IPS DF 19.7 (cell line): ENCODE data around the gene IQGAP3.

Source experiments
- DNase-seq: peaks from one replicate; pipeline ENCODE4 v3.0.0-alpha.2; 2013; ENCODE audit warnings: low read depth, low spot score

Gene IQGAP3

DNA sequence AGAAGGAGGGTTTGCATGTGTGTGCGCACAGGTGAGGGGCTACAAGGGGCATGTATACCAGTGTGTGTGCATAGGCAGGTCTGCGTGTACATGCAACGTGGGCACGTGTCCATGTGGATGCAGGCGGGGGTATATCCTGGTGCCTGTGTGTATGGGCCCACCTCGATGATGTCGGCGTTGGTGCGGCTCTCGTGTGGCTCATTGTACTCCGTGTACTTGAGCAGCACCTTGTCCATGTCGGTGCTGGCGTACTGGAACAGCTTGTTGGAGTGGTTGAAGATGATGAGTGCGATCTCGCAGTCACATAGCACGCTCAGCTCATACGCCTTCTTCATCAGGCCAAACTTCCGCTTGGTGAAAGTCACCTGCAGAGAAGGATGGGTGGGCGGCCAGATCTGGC lies 90.1 kb downstream of the IQGAP3 start:
- no peak for DNase-seq

DNA sequence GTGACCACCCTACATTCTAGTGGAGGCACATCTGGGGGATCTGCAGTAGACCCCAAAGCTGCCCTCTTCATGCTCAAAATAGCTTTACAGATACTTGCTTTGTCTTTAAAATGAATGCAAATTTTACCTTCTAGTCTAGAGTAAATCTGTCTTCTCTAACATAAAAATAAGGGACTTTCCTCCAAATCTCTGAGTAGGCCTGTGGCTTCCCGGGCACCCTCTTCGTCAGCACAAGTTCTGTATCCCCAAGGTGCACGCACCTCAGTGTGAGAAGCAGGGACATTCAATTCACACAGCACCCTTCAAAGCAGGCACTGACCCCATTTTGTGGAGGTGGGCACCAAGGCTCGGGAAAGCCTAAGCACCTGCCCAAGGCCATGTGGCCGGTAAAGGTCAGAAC lies 90.8 kb downstream of the IQGAP3 start:
- no peak for DNase-seq

GRCh38 chr1:156480411-156481192 lies 91.8 kb downstream of the IQGAP3 start:
- DNase-seq, result no peak

DNA sequence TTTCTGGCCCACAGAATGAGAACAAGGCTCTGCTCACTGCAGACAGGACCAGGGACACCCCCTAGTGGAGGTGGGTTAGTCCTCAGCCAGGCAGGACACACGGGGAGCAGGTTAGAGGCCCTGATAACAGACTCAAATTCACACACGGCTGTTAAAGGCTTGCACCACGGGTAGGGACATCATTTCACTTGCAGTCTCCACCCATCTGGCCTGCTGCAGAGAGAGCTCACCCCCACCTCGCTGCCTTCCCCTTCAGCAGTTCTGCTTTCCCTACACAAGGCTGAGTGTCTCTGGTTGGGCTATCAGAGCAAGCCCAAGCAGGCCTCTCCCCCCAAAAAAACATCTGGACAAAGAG lies 92.4 kb downstream of the IQGAP3 start:
- DNase-seq, result no peak

- no peak for DNase-seq
Measured at GRCh38 chr1:156479093-156480015, 93.0 kb downstream of the IQGAP3 start.

DNA sequence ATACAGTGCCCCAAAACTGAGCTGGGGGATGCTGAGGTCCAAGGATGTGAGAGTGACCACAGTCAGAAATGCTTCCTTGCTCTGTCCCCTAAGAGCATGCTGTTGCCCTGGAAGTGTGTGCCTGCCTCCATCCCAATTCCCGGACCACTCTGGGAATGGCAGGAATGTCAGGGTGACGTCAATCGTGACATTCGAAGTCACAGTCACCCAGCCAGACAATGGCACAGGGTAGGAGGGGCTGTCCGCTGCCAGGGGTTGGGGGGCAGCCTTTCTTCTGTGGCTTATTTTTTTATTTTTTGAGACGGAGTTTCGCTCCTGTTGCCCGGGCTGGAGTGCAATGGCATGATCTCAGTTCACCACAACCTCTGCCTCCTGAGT lies 94.1 kb downstream of the IQGAP3 start:
- no peak for DNase-seq

DNA sequence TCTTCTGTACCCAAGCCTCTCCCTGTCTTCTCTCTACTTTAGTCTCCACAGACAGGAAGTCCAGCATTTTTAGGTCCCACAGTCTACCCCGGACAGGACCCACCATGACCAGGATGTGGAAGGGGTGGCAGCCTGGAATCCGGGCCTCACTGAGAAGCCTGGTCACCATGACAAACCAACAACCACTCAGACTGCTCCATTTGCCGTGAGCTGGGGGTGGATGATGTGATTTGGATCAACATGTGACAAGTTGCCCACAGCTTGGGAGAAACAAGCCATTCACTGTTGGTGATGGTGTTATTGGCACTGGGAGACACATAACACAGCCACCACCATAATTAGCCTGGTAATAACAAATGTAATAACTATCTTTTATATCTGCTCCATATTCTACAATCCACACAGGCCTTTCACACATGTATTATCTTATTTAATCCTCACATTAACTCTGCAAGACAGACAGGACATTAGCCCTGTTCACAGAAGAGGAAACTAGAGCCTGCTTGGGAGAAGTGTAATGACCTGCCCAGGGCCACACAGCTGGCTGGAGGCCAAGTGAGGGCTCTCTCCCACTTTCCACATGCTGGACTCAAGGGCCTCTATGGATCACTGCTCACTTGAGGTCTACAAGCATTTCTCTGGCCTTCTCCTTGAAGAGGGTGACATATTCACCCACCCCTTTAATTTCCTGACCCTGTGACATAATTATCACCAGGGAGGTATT lies 94.7 kb downstream of the IQGAP3 start:
- DNase-seq, result no peak

DNA sequence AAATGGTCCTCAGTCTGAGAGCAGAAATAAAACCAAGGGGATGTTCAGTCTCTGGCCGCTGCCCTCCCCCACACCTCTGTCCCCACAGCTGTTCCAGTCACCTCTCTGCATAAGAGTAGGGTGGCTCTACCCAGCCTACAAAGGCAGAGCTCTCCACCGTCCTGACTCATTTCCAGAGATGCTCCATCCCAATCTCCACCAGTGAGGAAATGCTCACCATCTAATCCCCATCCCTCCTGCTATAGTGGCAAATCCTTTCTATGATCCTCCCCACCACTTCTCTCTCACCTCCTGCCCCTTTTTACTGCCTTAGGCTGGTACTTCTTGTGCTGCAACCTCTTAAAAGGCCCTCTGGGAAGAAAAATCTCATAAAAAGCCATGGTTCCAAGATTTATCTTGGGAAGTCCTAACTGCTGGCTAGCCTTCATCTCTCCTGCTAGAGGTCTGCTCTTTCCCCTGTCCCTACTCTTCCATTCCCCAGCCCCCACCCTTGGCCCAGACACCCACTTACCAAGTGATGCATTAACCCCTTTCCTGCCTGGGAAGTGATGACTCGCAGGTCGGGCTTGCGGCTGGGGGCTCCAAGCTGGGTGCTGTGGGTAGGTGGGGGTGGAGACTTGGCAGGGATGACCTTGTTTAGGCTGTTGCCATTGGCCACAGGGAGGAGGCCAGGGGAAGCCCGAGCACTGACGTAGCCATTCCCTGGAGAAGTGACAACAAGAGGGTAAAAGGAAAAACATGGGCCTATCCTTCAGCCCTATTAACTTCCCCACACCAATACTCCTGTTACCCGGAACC lies 95.7 kb downstream of the IQGAP3 start:
- DNase-seq, result no peak

DNA sequence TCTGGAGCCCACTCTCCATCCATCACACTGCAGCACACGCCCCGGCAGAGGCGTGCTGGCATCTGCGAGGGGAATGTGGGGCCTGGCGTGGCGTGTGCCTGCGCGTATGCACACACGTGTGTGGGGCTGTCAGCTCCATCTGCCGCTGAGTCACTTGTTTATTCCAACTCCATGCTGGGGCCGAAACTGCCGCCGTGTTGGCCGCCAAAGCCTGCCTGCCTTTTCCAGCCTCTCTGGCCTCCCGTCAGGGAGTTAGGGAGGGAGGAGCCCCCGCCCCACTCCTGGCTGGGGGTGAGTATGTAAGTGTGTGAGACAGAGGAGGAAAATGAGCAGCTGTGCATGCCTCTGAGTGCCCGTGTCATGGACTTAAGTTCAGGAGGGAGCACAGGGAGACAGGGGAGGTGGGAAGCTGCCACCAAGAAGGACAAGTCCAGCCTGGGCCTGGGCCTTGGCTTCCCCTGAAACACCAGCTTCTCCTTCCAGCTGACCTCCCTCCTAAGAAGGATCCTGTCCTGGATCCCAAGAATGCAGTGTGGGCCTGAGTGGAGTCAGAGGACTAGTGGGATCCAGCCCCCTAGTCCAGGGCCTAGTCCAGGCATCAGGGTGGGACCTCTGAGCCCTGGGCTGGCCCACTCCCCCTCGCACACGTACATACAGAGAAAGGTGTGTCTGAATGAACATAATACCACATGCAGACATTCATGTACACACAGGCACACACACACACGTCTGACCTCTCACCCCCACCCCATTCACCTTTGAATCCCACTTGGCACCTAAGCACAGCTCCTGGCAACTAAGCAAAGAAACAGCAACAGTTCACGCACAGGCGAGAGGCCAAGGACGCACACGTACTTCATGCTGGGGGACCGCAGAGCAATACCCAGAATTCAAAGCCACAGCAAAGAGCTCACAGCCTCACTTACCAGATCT lies 96.5 kb downstream of the IQGAP3 start:
- no peak for DNase-seq
